BE2C (cell line): ENCODE data around the gene TMEM151B.
"Not testable (repeated sequence)": the region's sequence is repeated elsewhere in the genome, so short reads cannot be mapped to it uniquely, and the experiment has no call there.

Experiments
- DNase-seq: peaks from one replicate; pipeline ENCODE4 v3.0.0-alpha.2; 2020
- H3K27me3 ChIP-seq: fragments of 250-450 bp; sonication (Bioruptor Pico); 2 replicates; pipeline ENCODE4 v1.5.1; 2020; ENCODE audit warnings: mild to moderate bottlenecking
- H3K36me3 ChIP-seq: fragments of 250-450 bp; sonication (Bioruptor Pico); 2 replicates; pipeline ENCODE4 v1.5.1; 2020; ENCODE audit warnings: mild to moderate bottlenecking
- H3K4me1 ChIP-seq: fragments of 250-450 bp; sonication (Bioruptor Pico); 2 replicates; pipeline ENCODE4 v1.5.1; 2020
- H3K4me3 ChIP-seq: 2 replicates; pipeline ENCODE4 v1.5.1; 2011; ENCODE audit warnings: low read depth, low read length
- H3K9me3 ChIP-seq: fragments of 250-450 bp; sonication (Bioruptor Pico); 2 replicates; pipeline ENCODE4 v1.5.1; 2020
- TF ChIP-seq, protein P1 (sequence below): IDR thresholded peaks from 2 replicates; pipeline ENCODE4 v1.5.1; 2012; ENCODE audit warnings: mild to moderate bottlenecking, low read depth, low read length

The TMEM151B gene

DNA sequence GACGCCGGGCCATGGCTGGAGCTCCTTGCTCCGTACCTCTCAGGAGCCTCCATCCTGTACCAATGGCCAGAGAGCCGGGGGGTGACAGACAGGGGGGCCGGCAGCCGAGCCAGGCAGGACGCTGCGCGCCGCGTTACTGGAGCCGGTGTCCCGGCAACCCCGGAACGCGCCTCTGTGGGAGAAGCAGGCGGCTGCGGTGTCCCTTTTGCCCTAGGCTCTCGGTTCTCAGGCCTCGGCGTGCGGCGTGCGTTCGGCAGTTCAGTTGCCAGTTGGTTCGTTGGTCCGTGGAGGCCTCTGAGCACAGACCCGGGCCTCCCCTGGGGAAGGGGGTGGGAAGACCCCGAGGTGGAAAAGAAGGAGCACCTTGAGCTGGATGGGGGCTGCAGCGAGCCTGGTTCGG is 72.2 kb downstream of the TMEM151B start, which contains the start of gene SPATS1:
Gene SPATS1 (plus strand): TSS at position 162 of the 400 bp plus-strand sequence. CDS start 446 bp downstream, outside the sequence.
- H3K27me3 ChIP-seq: no peaks in the 10 kb centered on the region
- TF ChIP-seq, protein P1, sequence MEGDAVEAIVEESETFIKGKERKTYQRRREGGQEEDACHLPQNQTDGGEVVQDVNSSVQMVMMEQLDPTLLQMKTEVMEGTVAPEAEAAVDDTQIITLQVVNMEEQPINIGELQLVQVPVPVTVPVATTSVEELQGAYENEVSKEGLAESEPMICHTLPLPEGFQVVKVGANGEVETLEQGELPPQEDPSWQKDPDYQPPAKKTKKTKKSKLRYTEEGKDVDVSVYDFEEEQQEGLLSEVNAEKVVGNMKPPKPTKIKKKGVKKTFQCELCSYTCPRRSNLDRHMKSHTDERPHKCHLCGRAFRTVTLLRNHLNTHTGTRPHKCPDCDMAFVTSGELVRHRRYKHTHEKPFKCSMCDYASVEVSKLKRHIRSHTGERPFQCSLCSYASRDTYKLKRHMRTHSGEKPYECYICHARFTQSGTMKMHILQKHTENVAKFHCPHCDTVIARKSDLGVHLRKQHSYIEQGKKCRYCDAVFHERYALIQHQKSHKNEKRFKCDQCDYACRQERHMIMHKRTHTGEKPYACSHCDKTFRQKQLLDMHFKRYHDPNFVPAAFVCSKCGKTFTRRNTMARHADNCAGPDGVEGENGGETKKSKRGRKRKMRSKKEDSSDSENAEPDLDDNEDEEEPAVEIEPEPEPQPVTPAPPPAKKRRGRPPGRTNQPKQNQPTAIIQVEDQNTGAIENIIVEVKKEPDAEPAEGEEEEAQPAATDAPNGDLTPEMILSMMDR: no peak
- no peaks in the 10 kb centered on the region for H3K36me3 ChIP-seq
- DNase-seq: peak; percentile 77
- no peaks in the 10 kb centered on the region for H3K9me3 ChIP-seq
- H3K4me3 ChIP-seq: peak within 1 kb of the TSS; percentile 39
- peaks cover 21% of the 10 kb centered on the region for H3K4me1 ChIP-seq

DNA sequence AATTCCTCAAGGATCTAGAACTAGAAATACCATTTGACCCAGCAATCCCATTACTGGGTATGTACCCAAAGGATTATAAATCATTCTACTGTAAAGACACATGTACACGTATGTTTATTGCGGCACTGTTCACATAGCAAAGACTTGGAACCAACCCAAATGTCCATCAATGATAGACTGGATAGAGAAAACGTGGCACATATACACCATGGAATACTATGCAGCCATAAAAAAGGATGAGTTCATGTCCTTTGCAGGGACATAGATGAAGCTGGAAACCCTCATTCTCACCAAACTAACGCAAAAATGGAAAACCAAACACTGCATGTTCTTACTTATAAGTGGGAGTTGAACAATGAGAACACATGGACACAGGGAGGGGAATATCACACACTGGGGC is 76.6 kb downstream of the TMEM151B start:
- not testable (repeated sequence) for H3K27me3 ChIP-seq, H3K36me3 ChIP-seq, H3K9me3 ChIP-seq, DNase-seq, H3K4me3 ChIP-seq
- H3K4me1 ChIP-seq: peaks cover 18% of the 10 kb centered on the region

DNA sequence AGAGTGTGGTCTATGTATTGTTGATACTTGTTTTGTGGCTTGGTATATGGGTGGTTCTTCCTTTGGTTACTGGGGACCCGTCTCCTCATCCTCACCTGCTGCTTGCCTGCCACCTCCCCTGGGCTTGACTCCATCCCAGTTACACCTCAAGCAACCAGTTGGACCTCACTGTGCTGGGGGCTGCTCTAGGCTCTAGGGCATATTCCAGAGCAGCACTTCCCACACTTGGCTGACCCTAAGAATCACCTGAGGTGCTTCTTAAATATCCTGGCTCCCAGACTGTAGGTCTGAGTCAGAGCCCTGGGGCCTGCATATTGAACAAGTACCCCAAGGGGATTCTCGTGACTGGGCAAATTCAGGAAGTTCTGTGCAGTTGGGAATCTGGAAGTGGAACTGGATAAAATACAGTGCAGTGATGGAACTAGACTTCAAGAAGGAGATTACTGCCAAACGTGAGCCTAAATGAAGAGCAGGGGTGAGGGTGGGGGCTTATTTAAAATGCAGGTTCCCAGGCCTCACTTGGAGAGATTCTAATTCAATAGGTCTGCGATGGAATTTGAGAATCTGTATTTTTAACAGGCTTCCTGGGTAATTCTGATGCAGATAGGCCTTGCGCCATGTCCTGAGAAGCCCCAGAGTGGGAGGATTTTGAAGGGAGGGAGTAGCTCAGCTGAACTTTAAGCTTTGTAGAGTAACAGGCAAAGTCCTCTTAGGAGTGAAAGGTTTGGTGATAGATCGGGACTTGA is 79.8 kb downstream of the TMEM151B start:
- TF ChIP-seq, protein P1: no peak
- Histone ChIP-seq H3K4me3 (no peak overlapping the region), H3K27me3 (no peaks in the 10 kb centered on the region), H3K36me3 (no peaks in the 10 kb centered on the region), H3K4me1 (peaks cover 3% of the 10 kb centered on the region; the same call in 1 of the 2 replicates), H3K9me3 (no peaks in the 10 kb centered on the region)
- DNase-seq: no peak

DNA sequence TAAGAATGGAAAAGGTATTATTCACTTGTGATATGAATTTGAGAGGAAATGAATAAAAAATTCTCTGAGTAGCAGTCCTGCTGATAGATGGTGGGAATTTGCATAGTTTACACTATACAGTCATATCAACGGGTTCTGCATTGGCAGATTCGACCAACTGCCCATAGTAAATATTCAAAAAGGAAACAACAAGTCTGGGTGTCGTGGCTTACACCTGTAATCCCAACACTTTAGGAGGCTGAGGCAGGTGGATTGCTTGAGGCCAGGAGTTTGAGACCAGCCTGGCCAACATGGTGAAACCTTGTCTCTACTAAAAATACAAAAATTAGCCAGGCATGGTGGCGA is 80.4 kb downstream of the TMEM151B start:
- not testable (repeated sequence) for H3K27me3 ChIP-seq, H3K36me3 ChIP-seq, H3K9me3 ChIP-seq, H3K4me1 ChIP-seq, DNase-seq, H3K4me3 ChIP-seq

DNA sequence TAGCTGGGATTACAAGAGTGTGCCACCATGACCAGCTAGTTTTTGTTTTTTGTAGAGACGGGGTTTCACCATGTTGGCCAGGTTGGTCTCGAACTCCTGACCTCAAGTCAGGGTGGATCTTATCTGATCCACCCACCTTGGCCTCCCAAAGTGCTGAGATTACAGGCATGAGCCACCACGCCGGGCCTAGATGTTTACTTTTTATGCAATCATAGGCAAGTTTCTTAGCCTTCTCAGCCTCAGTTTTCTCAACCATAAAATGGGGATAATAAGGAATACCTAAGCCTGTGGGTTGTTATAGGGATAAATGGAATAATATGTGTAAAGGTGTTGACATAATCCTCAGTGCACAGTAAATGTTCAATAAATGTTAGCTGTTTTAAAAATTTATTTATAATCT is 82.0 kb downstream of the TMEM151B start:
- no peak for DNase-seq
- no peaks in the 10 kb centered on the region for H3K27me3 ChIP-seq
- no peak overlapping the region for H3K4me3 ChIP-seq
- H3K4me1 ChIP-seq: peaks cover 3% of the 10 kb centered on the region; the same call in 1 of the 2 replicates
- TF ChIP-seq, protein P1: no peak
- no peaks in the 10 kb centered on the region for H3K36me3 ChIP-seq
- no peaks in the 10 kb centered on the region for H3K9me3 ChIP-seq

DNA sequence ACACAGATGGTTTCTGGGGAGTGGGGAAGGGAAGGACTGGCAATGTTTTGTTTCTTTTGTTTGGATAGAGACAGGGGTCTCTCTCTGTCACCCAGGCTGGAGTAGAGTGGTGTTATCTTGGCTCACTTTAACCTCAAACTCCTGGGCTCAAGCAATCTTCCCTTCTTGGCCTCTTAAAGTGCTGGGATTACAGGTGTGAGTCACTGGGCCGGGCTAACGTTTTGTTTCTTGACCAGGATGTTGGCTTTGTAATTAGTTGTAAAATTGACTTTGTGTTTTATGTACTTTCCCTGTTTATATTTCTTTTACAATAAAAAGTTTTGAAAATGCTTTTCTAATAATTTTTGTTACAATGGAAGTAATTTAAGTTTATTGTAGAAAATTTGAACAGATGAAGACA is 83.1 kb downstream of the TMEM151B start:
- DNase-seq: no peak
- no peaks in the 10 kb centered on the region for H3K27me3 ChIP-seq
- TF ChIP-seq, protein P1: no peak
- no peak overlapping the region for H3K4me3 ChIP-seq
- H3K4me1 ChIP-seq: peaks cover 3% of the 10 kb centered on the region; the same call in 1 of the 2 replicates
- H3K36me3 ChIP-seq: no peaks in the 10 kb centered on the region
- no peaks in the 10 kb centered on the region for H3K9me3 ChIP-seq

DNA sequence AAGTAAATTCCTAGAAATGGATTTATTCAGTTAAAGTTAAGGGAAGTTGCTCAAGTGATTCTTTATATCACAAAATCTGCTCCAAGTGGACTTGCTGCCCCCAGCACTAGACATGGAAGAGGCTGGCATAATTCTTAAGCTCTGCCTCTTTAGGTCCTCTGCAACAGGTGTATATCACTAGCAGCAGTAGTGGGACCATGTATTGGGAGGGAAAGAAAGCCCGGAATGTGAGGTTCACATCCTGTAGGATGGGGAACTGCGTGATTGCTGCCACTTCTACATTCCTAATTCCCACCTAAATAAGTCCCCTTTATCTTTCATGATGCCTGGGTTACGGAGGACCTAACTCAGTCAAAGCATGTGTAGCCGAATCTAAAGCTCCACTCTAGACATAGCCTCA is 85.4 kb downstream of the TMEM151B start:
- H3K4me1 ChIP-seq: no peaks in the 10 kb centered on the region
- TF ChIP-seq, protein P1: no peak
- H3K9me3 ChIP-seq: no peaks in the 10 kb centered on the region
- no peak for DNase-seq
- no peak overlapping the region for H3K4me3 ChIP-seq
- H3K36me3 ChIP-seq: no peaks in the 10 kb centered on the region
- no peaks in the 10 kb centered on the region for H3K27me3 ChIP-seq
